ENCODE data around the gene C1orf115. TPM values are rescaled to one million over a fixed set of nuclear protein-coding genes. Genes with fewer than 3 reads are reported as not detected.
"Not testable (repeated sequence)": the region's sequence is repeated elsewhere in the genome, so short reads cannot be mapped to it uniquely, and the experiment has no call there.

Gene C1orf115
- total and polyA plus RNA-seq, 7 donors = 3.8 to 8.9 (median 4.9) TPM

DNA sequence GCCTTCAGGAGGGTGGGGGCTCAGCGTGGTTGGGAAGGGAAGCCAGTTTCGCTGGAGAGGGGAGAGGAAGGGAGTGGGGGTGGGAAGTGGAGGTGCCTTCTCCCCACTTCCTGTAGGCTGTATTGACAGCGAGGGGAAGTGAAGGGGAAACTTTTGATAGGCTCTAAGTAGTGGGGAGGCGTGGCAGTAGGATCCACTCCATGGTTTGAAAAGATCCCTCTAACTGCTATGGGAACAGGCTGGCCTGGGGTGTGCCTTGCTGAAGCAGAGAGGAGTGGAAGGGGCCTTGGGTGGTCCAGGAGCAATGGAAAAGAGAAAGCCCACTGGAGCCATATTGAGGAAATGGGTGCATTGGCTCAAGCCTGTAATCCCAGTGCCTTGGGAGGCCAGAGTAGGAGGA, 20.2 kb downstream of the C1orf115 start:
- Histone ChIP-seq H3K4me1 (no peaks in the 10 kb centered on the region), H3K27me3 (ENCODE audit: insufficient read depth in 3 of 3, low read length in 2 of 3) (no peaks in the 10 kb centered on the region), H3K4me3 (no peak overlapping the region), H3K36me3 (ENCODE audit: insufficient read depth in 1 of 2, low read depth in 1 of 2) (no peaks in the 10 kb centered on the region), H3K9me3 (no peaks in the 10 kb centered on the region), H3K27ac (no peak overlapping the region)
- intact Hi-C loops (cut with DNase I) = no loop called here
- TF ChIP-seq CTCF (IDR thresholded peaks at IDR 0.05) = no peak
- DNase-seq (no peak), ATAC-seq (no peak)
- 64 to 75% (median 67%) methylated on average over 4 of the region's 4 CpGs for WGBS, 3 donors

DNA sequence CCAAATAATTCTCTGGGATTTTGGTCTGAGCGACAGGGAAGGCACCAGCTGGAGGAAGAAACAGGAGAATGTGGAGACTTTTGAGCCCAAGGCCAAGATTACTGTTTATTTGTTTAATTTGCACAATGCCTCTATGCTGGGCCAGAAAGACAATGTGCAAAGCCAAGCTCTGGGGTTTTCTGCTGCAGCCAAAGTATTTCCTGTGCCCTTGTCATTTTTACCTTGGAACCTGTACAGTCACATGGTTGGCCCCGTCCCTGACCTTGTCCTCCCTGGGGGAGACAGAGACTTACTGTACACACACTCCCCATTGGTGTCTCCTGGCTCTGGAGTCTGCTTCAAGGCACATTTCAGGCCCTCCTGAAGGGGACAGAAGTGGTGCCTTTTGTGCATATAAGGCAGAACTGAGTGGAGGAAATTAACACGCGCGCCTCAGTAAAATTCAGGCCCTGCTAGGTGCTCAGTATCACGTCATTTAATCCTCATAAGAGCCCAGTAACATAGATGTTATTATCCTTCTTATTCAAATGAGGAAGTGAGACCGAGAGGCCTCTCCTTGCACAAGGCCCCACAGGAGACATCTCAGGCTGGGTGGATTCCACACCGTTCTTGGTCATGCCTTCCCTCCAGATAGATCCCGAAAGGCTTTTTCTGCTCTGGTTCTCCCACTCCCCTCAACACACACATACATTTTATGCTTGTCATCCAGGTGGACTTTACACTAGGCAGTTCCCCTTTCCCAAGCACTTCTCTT, 21.1 kb downstream of the C1orf115 start:
- 67 to 74% (median 70%) methylated on average over 9 of the region's 9 CpGs for WGBS, 3 donors
- Histone ChIP-seq H3K27ac (no peak overlapping the region), H3K4me1 (no peaks in the 10 kb centered on the region), H3K9me3 (peaks cover 4% of the 10 kb centered on the region), H3K27me3 (ENCODE audit: insufficient read depth in 3 of 3, low read length in 2 of 3) (no peaks in the 10 kb centered on the region), H3K4me3 (no peak overlapping the region), H3K36me3 (ENCODE audit: insufficient read depth in 1 of 2, low read depth in 1 of 2) (no peaks in the 10 kb centered on the region)
- DNase-seq = no peak
- no peak for TF ChIP-seq CTCF (IDR thresholded peaks at IDR 0.05)
- intact Hi-C loops (cut with DNase I) = no loop called here
- ATAC-seq = no peak

GRCh38 chr1:220715986-220716385, 25.8 kb downstream of the C1orf115 start:
- H3K4me1 ChIP-seq; H3K27me3 ChIP-seq (ENCODE audit: insufficient read depth in 3 of 3, low read length in 2 of 3); H3K9me3 ChIP-seq; DNase-seq; H3K27ac ChIP-seq; H3K36me3 ChIP-seq (ENCODE audit: insufficient read depth in 1 of 2, low read depth in 1 of 2); H3K4me3 ChIP-seq; ATAC-seq; intact Hi-C loops (cut with DNase I): not testable (repeated sequence)
- 94 to 96% (median 96%) methylated on average over 5 of the region's 5 CpGs for WGBS, 3 donors

DNA sequence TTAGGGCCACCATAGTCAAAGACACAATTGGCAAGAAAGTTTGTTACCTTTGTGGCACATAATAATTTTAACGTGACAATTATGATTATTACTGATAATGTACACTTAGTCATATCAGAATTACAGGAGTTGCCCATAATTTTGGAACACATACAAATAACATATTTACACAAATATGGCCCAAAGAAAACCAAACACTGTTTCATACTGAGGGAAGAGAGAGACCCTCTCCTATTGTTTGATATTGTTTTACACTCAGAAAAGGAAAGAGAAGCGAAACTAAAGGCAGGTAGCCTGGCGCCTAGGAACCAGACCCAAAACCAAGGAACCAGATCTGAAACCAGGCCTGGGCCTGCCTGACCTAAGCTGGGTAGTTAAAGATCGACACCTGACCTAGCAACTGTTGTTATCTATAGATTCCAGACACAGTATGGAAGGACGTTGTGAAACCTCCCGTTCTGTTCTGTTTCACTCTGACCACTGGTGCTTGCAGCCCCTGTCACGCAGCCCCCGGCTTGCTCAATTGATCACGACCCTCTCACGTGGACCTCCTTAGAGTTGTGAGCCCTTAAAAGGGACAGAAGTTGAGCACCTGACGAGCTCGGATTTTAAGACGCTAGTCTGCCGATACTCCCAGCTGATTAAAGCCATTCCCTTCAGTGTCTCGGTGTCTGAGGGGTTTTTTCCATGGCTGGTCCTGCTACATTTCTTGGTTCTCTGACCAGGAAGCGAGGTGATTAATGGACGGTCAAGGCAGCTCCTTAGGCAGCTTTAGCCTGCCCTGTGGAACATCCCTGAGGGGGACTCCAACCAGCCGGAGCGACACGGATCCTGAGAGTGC, 27.9 kb downstream of the C1orf115 start:
- WGBS, 3 donors = 87 to 91% (median 89%) methylated on average over 20 of the region's 20 CpGs
- H3K27ac ChIP-seq = no peak overlapping the region
- ATAC-seq (no peak), DNase-seq (no peak)
- no peaks in the 10 kb centered on the region for H3K36me3 ChIP-seq (ENCODE audit: insufficient read depth in 1 of 2, low read depth in 1 of 2)
- H3K4me3 ChIP-seq = no peak overlapping the region
- no peaks in the 10 kb centered on the region for H3K27me3 ChIP-seq (ENCODE audit: insufficient read depth in 3 of 3, low read length in 2 of 3)
- TF ChIP-seq CTCF (IDR thresholded peaks at IDR 0.05) = no peak
- H3K4me1 ChIP-seq = no peaks in the 10 kb centered on the region
- H3K9me3 ChIP-seq = peaks cover 4% of the 10 kb centered on the region
- intact Hi-C loops (cut with DNase I) = no loop called here

GRCh38 chr1:220721266-220721665, 31.1 kb downstream of the C1orf115 start:
- intact Hi-C loops (cut with DNase I); H3K4me1 ChIP-seq: not testable (repeated sequence)
- 66 to 79% (median 75%) methylated on average over 7 of the region's 7 CpGs for WGBS, 3 donors

More at GRCh38 chr1:220721266-220721665, 31.1 kb downstream of the C1orf115 start:
- H3K36me3 ChIP-seq (ENCODE audit: insufficient read depth in 1 of 2, low read depth in 1 of 2); ATAC-seq; H3K4me3 ChIP-seq; DNase-seq; H3K27ac ChIP-seq; H3K9me3 ChIP-seq: not testable (repeated sequence)
- peaks cover 0 to 12% (median 0%) of the 10 kb centered on the region in 3 donors for H3K27me3 ChIP-seq (ENCODE audit: insufficient read depth in 3 of 3, low read length in 2 of 3)

Data from psoas muscle (tissue), 8 donors.